SK-N-SH (cell line): ENCODE measurements around the gene EIF2D.

ENCODE experiments used
- EP300 ChIP-seq, 2 experiments: IDR thresholded peaks; 2 replicates each; pipeline versions ENCODE4 v1.4.0 to v1.6.1; 2012; ENCODE audit warnings: borderline replicate concordance in 1 of 2, low read depth in 1 of 2, low read length in 1 of 2
- JUND ChIP-seq: IDR thresholded peaks from 2 replicates; pipeline ENCODE4 v1.4.0; 2012
- POLR2AphosphoS5 ChIP-seq: IDR thresholded peaks from 2 replicates; pipeline ENCODE4 v1.6.1; 2012; ENCODE audit warnings: low read depth, low read length
- RAD21 ChIP-seq: IDR thresholded peaks from 2 replicates; pipeline ENCODE4 v1.6.1; 2012; ENCODE audit warnings: mild to moderate bottlenecking, low read length
- RCOR1 ChIP-seq: fragments of 150-350 bp; IDR thresholded peaks from 2 replicates; pipeline ENCODE4 v1.6.1; 2017; ENCODE audit warnings: antibody characterized with exemption, low read length
- RFX5 ChIP-seq: IDR thresholded peaks from 2 replicates; pipeline ENCODE4 v1.6.1; 2012; ENCODE audit warnings: mild to moderate bottlenecking, improper control_type of control experiment, low read length
- SIN3A ChIP-seq: IDR thresholded peaks from 2 replicates; pipeline ENCODE4 v1.6.1; 2012; ENCODE audit warnings: low read depth, mild to moderate bottlenecking, low read length, moderate library complexity, borderline replicate concordance
- SMC3 ChIP-seq: IDR thresholded peaks from 2 replicates; pipeline ENCODE4 v1.6.1; 2012; ENCODE audit warnings: low read depth, low read length, improper control_type of control experiment
- TAF1 ChIP-seq: IDR thresholded peaks from 2 replicates; pipeline ENCODE4 v1.6.1; 2012; ENCODE audit warnings: low read depth, mild to moderate bottlenecking, low read length, moderate library complexity, borderline replicate concordance
- TEAD4 ChIP-seq: IDR thresholded peaks from 2 replicates; pipeline ENCODE4 v1.4.0; 2012; ENCODE audit warnings: mild to moderate bottlenecking, borderline replicate concordance; ENCODE audit not compliant: insufficient read depth
- TF ChIP-seq, protein P1 (sequence below): IDR thresholded peaks from 2 replicates; pipeline ENCODE4 v1.6.1; 2012; ENCODE audit warnings: mild to moderate bottlenecking, low read depth, low read length, moderate library complexity
- TF ChIP-seq, protein P2 (sequence below): fragments of 200-600 bp; sonication (generic); IDR thresholded peaks from 2 replicates; pipeline ENCODE4 v1.6.1; 2017; ENCODE audit warnings: antibody characterized with exemption, mild to moderate bottlenecking, moderate library complexity
- TF ChIP-seq, protein P3 (sequence below): fragments of 150-350 bp; IDR thresholded peaks from 2 replicates; pipeline ENCODE4 v1.6.1; 2017; ENCODE audit warnings: antibody characterized with exemption, low read length, low read depth, borderline replicate concordance

DNA sequence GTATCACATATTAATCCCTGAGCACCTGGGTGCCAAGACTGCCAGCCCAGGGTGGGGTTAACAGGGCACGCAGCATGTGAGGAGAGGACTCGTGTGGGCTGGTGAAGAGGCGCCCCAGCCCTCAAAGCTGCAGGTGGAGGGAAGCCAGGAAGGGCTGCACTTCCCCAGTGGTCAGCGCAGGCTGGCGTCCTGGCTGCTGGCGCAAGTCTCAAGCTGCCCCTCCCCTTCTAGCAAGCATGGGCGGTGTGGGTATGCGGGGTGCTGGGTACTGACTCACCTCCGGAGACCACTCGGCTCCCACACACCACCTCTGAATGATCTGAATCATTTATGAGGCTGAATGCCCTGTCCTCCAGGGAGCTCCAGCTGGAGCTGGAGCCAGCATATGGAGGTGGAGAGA, 44.0 kb downstream of the EIF2D start:
- TF ChIP-seq RAD21 = no peak
- TF ChIP-seq, protein P1, sequence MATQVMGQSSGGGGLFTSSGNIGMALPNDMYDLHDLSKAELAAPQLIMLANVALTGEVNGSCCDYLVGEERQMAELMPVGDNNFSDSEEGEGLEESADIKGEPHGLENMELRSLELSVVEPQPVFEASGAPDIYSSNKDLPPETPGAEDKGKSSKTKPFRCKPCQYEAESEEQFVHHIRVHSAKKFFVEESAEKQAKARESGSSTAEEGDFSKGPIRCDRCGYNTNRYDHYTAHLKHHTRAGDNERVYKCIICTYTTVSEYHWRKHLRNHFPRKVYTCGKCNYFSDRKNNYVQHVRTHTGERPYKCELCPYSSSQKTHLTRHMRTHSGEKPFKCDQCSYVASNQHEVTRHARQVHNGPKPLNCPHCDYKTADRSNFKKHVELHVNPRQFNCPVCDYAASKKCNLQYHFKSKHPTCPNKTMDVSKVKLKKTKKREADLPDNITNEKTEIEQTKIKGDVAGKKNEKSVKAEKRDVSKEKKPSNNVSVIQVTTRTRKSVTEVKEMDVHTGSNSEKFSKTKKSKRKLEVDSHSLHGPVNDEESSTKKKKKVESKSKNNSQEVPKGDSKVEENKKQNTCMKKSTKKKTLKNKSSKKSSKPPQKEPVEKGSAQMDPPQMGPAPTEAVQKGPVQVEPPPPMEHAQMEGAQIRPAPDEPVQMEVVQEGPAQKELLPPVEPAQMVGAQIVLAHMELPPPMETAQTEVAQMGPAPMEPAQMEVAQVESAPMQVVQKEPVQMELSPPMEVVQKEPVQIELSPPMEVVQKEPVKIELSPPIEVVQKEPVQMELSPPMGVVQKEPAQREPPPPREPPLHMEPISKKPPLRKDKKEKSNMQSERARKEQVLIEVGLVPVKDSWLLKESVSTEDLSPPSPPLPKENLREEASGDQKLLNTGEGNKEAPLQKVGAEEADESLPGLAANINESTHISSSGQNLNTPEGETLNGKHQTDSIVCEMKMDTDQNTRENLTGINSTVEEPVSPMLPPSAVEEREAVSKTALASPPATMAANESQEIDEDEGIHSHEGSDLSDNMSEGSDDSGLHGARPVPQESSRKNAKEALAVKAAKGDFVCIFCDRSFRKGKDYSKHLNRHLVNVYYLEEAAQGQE = no peak
- TF ChIP-seq RCOR1 = no peak
- TF ChIP-seq, protein P2, sequence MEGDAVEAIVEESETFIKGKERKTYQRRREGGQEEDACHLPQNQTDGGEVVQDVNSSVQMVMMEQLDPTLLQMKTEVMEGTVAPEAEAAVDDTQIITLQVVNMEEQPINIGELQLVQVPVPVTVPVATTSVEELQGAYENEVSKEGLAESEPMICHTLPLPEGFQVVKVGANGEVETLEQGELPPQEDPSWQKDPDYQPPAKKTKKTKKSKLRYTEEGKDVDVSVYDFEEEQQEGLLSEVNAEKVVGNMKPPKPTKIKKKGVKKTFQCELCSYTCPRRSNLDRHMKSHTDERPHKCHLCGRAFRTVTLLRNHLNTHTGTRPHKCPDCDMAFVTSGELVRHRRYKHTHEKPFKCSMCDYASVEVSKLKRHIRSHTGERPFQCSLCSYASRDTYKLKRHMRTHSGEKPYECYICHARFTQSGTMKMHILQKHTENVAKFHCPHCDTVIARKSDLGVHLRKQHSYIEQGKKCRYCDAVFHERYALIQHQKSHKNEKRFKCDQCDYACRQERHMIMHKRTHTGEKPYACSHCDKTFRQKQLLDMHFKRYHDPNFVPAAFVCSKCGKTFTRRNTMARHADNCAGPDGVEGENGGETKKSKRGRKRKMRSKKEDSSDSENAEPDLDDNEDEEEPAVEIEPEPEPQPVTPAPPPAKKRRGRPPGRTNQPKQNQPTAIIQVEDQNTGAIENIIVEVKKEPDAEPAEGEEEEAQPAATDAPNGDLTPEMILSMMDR = no peak
- no peak for TF ChIP-seq SIN3A
- TF ChIP-seq, protein P3, sequence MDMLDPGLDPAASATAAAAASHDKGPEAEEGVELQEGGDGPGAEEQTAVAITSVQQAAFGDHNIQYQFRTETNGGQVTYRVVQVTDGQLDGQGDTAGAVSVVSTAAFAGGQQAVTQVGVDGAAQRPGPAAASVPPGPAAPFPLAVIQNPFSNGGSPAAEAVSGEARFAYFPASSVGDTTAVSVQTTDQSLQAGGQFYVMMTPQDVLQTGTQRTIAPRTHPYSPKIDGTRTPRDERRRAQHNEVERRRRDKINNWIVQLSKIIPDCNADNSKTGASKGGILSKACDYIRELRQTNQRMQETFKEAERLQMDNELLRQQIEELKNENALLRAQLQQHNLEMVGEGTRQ = no peak
- no peak for TF ChIP-seq RFX5
- TF ChIP-seq JUND = no peak
- no peak for TF ChIP-seq TAF1
- TF ChIP-seq SMC3 = no peak
- TF ChIP-seq EP300 (IDR thresholded peaks at IDR 0.05; ENCODE audit: borderline replicate concordance in 1 of 2, low read depth in 1 of 2, low read length in 1 of 2) = no peak
- no peak for TF ChIP-seq POLR2AphosphoS5
- no peak for TF ChIP-seq TEAD4
